Testis (tissue), 2 donors: ENCODE data around the gene TBC1D1.

Experiments used
- CTCF ChIP-seq, 3 experiments: fragments of 450-650 bp in 2 of 3; fragments of 200-600 bp in 1 of 3; sonication (generic) in 1 of 3; IDR thresholded peaks; one replicate each; pipeline ENCODE4 v1.5.1; 2016 to 2019; ENCODE audit warnings: antibody characterized with exemption in 3 of 3, mild to moderate bottlenecking in 2 of 3, moderate library complexity in 1 of 3
- POLR2A ChIP-seq: fragments of 450-650 bp; IDR thresholded peaks from one replicate; pipeline ENCODE4 v1.6.1; 2017; ENCODE audit warnings: antibody characterized with exemption, mild to moderate bottlenecking, moderate library complexity

GRCh38 chr4:37862961-37863360, 27.9 kb upstream of the TBC1D1 start:
- TF ChIP-seq CTCF (IDR thresholded peaks at IDR 0.05) (no peak), POLR2A (no peak)
